CD8-positive, alpha-beta memory T cell (primary cell): ENCODE measurements around the gene SCAI. TPM values are rescaled to one million over a fixed set of nuclear protein-coding genes. Genes with fewer than 3 reads are reported as not detected.

Source experiments
- CTCF ChIA-PET: fragments of 350-600 bp; sonication (Branson Sonifier 250); formaldehyde crosslinking; loops from one replicate; lab custom pipeline; 2021; ENCODE audit warnings: antibody characterized with exemption; lab: Charles Lee
- POLR2A ChIA-PET: fragments of 350-600 bp; sonication (Branson Sonifier 250); formaldehyde crosslinking; loops from one replicate; lab custom pipeline; 2021; ENCODE audit warnings: antibody characterized with exemption; lab: Charles Lee
- DNase-seq, 5 donors: peaks; one replicate each; pipeline versions ENCODE4 v3.0.0 to v3.0.0-alpha.2; 2020 to 2022; ENCODE audit warnings: mixed read lengths in 1 of 5
- H3K27ac ChIP-seq: one replicate; pipeline ENCODE4 v1.7.0; 2013; ENCODE audit warnings: low read depth, mild to moderate bottlenecking, low read length, moderate library complexity
- H3K27me3 ChIP-seq: 2 replicates; pipeline ENCODE4 v1.7.0; 2013; ENCODE audit warnings: low read length, mild to moderate bottlenecking; ENCODE audit not compliant: insufficient read depth, poor library complexity, severe bottlenecking
- H3K36me3 ChIP-seq: 2 replicates; pipeline ENCODE4 v1.7.0; 2013; ENCODE audit warnings: mild to moderate bottlenecking, low read length, moderate library complexity; ENCODE audit not compliant: insufficient read depth
- H3K4me1 ChIP-seq: 2 replicates; pipeline ENCODE4 v1.7.0; 2013; ENCODE audit warnings: mild to moderate bottlenecking, low read length, moderate library complexity; ENCODE audit not compliant: insufficient read depth
- H3K4me3 ChIP-seq: 2 replicates; pipeline ENCODE4 v1.7.0; 2013; ENCODE audit warnings: mild to moderate bottlenecking, low read length
- H3K9me3 ChIP-seq: 2 replicates; pipeline ENCODE4 v1.7.0; 2013; ENCODE audit warnings: mild to moderate bottlenecking, low read length
- H3K27ac Mint-ChIP-seq, 8 donors: one replicate each; pipeline ENCODE4 v1.8.0; 2020 to 2021; ENCODE audit warnings: mixed read lengths in 8 of 8, mild to moderate bottlenecking in 6 of 8, inconsistent platforms in 3 of 8, moderate library complexity in 3 of 8
- H3K27me3 Mint-ChIP-seq, 2 donors: one replicate each; pipeline ENCODE4 v1.8.0; 2020 to 2021; ENCODE audit warnings: mixed read lengths in 2 of 2, mild to moderate bottlenecking in 1 of 2, moderate library complexity in 1 of 2
- H3K36me3 Mint-ChIP-seq, 3 donors: one replicate each; pipeline ENCODE4 v1.8.0; 2020 to 2021; ENCODE audit warnings: mixed read lengths in 3 of 3, inconsistent platforms in 1 of 3, mild to moderate bottlenecking in 1 of 3
- H3K4me1 Mint-ChIP-seq, 3 donors: one replicate each; pipeline ENCODE4 v1.8.0; 2020 to 2021; ENCODE audit warnings: mixed read lengths in 3 of 3, inconsistent platforms in 1 of 3, mild to moderate bottlenecking in 1 of 3
- H3K4me3 Mint-ChIP-seq, 7 donors: one replicate each; pipeline ENCODE4 v1.8.0; 2020 to 2021; ENCODE audit warnings: mixed read lengths in 7 of 7, mild to moderate bottlenecking in 6 of 7, moderate library complexity in 4 of 7, inconsistent platforms in 2 of 7
- H3K9me3 Mint-ChIP-seq, 5 donors: one replicate each; pipeline ENCODE4 v1.8.0; 2020 to 2022; ENCODE audit warnings: mixed read lengths in 5 of 5, mild to moderate bottlenecking in 3 of 5, moderate library complexity in 2 of 5, inconsistent platforms in 1 of 5
- polyA plus RNA-seq: library from polyadenylated mRNA; unstranded; fragments of 300-500 nt; fragmentation: Illumina TruSeq; gene quantifications from one replicate; pipeline ENCODE4 v1.2.3, GENCODE V29; 2021
- total RNA-seq, 2 experiments: library from RNA; stranded (reverse); gene quantifications; one replicate each; pipeline ENCODE4 v1.2.3, GENCODE V29; 2021

The SCAI gene
- total and polyA plus RNA-seq, 3 experiments from 2014 or later = 0.72 to 8.5 (median 8.3) TPM

DNA sequence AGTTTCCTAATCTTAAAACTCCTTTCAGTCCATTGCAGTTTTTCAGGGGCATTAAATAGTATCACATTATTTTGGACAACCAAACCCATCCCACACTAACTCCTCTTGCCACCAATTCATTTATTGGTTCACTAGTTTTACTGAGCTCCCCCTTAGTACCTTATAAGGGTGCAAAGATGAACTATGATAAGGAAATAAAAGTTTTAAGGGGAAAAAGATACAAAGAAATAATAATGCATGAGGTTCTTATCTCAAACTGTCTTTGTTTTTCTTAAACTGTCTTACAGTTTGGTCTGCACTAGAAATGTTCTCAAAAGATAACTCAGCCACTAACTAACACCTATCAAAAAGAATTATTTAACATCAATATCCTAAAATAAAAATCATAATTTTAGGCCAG is 8.4 kb downstream of the SCAI start:
- Histone ChIP-seq H3K36me3 (peaks cover 4% of the 10 kb centered on the region), H3K27ac (no peak overlapping the region), H3K4me3 (no peak overlapping the region), H3K4me1 (no peaks in the 10 kb centered on the region), H3K27me3 (no peaks in the 10 kb centered on the region), H3K9me3 (no peaks in the 10 kb centered on the region)
- Mint-ChIP-seq H3K4me3 (no peak overlapping the region), H3K4me1 (peaks cover 16 to 40% (median 29%) of the 10 kb centered on the region in 3 donors), H3K27ac (no peak overlapping the region), H3K36me3 (peaks cover 5 to 17% (median 10%) of the 10 kb centered on the region in 3 donors), H3K27me3 (no peaks in the 10 kb centered on the region), H3K9me3 (peaks cover 0 to 10% (median 0%) of the 10 kb centered on the region in 5 donors)
- CTCF ChIA-PET = no interaction called here
- DNase-seq = no peak
- POLR2A ChIA-PET = no interaction called here

DNA sequence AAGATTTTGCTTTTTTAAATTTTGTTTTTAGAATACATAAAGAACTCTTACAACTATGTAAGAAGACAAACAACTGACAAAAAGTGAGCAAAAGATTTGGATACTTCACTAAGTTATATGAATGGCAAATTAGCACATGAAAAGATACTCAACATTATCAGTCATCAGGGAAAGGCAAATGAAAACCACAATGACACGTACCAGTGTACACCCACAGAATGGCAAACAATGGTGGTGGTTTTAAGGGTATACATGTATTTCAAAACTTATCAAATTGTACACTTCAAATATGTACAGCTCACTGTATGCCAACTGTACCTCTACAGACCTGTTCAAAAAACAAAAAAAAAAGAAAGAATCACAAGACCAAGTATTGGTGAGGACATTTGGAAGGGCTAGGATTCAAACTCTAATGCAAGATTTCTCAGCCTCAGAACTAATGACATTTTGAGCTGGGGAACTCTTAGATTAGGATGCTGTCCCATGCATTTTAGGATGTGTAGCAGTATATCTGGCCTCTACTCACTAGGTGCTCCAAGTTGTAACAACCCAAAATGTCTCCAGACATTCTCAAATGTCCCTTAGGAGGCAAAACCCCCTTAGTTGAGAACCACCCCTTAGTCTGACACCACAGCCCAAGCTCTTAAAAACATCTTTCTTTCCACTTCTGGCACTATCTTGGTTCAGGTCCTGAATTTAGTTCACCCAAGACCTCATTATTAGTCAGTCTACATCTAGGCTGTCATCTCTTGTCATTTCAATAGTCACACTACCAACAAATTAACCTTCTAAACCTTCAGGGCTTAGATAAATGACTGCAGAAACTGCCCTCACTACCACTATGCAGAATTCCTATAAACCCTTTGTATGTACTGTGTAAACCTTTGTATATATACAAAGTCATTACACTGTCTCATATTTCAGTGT is 9.7 kb downstream of the SCAI start:
- Histone ChIP-seq H3K27me3 (no peaks in the 10 kb centered on the region), H3K4me1 (no peaks in the 10 kb centered on the region), H3K4me3 (no peak overlapping the region), H3K27ac (no peak overlapping the region), H3K36me3 (no peaks in the 10 kb centered on the region), H3K9me3 (no peaks in the 10 kb centered on the region)
- no peaks in the 10 kb centered on the region for H3K27me3 Mint-ChIP-seq
- H3K27ac Mint-ChIP-seq = peak overlapping the region in 2 of 8 donors; percentile 0 to 28
- CTCF ChIA-PET = no interaction called here
- peaks cover 10 to 27% (median 19%) of the 10 kb centered on the region in 3 donors for H3K4me1 Mint-ChIP-seq
- POLR2A ChIA-PET = interaction anchor here (0.7 kb wide), 1 partner anchor 180 kb away, joined by 3 read pairs; no protein-coding TSS in a partner anchor
- peaks cover 0 to 10% (median 0%) of the 10 kb centered on the region in 5 donors for H3K9me3 Mint-ChIP-seq
- H3K36me3 Mint-ChIP-seq = peaks cover 5 to 10% (median 9%) of the 10 kb centered on the region in 3 donors
- no peak for DNase-seq
- no peak overlapping the region for H3K4me3 Mint-ChIP-seq

GRCh38 chr9:125131778-125132177 is 11.6 kb downstream of the SCAI start:
- Mint-ChIP-seq H3K4me1 (peaks cover 12 to 32% (median 20%) of the 10 kb centered on the region in 3 donors), H3K27me3 (no peaks in the 10 kb centered on the region), H3K27ac (no peak overlapping the region), H3K36me3 (peaks cover 3 to 10% (median 8%) of the 10 kb centered on the region in 3 donors), H3K4me3 (no peak overlapping the region), H3K9me3 (peaks cover 0 to 10% (median 0%) of the 10 kb centered on the region in 5 donors)
- Histone ChIP-seq H3K4me3 (no peak overlapping the region), H3K9me3 (no peaks in the 10 kb centered on the region), H3K4me1 (peaks cover 8% of the 10 kb centered on the region), H3K27ac (no peak overlapping the region), H3K27me3 (no peaks in the 10 kb centered on the region), H3K36me3 (no peaks in the 10 kb centered on the region)
- ChIA-PET CTCF (no interaction called here), POLR2A (no interaction called here)
- no peak for DNase-seq

DNA sequence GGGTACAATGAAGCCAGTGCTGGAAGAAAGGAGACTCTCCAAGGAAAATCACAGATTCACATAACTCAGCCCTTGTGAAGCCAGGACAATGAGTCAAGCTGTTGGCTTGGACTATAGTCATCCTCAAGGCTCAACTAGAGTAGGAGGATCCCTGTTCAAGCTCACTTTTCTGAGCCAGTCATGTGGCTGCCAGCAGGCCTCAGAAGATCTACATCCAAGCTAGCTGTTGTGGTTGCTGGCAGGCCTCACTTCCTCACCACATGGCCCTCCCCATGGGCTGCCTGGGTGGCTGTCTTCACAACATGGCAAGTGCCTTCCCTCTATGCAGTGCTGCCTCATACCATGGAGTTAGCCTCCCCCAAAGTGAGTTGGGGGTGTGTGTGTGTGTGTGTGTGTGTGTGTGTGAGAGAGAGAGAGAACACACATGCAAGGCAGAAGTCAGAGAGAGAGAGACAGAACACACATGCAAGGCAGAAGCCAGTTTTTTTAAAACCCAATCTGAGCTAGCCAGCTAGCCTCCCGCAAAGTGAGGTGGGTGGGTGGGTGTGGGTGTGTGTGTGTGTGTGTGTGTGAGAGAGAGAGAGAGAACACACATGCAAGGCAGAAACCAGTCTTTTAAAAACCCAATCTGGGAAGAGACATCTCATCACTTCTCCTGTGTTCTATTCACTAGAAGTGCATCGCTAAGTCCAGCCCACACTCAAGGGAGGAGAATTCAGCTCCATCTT is 17.1 kb downstream of the SCAI start:
- H3K9me3 ChIP-seq = no peaks in the 10 kb centered on the region
- Mint-ChIP-seq H3K4me3 (peak overlapping the region; percentile 59 to 84 (median 74)), H3K36me3 (peaks cover 0 to 3% (median 2%) of the 10 kb centered on the region in 3 donors), H3K27me3 (peaks cover 0 to 2% of the 10 kb centered on the region in 2 donors), H3K27ac (peak overlapping the region; percentile 87 to 100 (median 94)), H3K4me1 (peaks cover 21 to 38% (median 35%) of the 10 kb centered on the region in 3 donors), H3K9me3 (peaks cover 0 to 2% (median 0%) of the 10 kb centered on the region in 5 donors)
- POLR2A ChIA-PET = interaction anchor here (0.5 to 1.7 kb wide), 6 partner anchors 17 to 271 kb away, joined by 3 to 9 read pairs (median 5); partner anchors contain the start of genes HSPA5 and SCAI
- CTCF ChIA-PET = interaction anchor here (0.5 to 3.8 kb wide), 4 partner anchors 12 to 352 kb away, joined by 3 to 21 read pairs (median 3); partner anchors contain the start of gene SCAI
- DNase-seq = peak; percentile 64 to 90 (median 81)
- H3K4me1 ChIP-seq = peaks cover 30% of the 10 kb centered on the region
- peak overlapping the region; percentile 29 for H3K4me3 ChIP-seq
- no peaks in the 10 kb centered on the region for H3K36me3 ChIP-seq
- H3K27ac ChIP-seq = no peak overlapping the region
- H3K27me3 ChIP-seq = no peaks in the 10 kb centered on the region

DNA sequence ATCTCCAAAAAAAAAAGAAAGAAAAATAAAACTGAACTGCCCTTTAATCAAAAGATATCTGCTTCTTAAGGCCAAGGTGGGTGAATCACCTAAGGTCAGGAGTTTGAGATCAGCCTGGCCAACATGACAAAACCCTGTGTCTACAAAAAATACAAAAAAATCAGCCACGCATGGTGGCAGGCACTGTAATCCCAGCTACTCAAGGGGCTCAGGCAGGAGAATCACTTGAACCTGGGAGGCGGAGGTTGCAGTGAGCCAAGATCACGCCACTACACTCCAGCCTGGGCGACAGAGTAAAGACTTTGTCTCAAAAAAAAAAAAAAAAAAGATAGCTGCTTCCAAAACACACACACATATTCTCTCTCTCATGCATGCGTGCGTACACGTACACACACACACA is 17.8 kb downstream of the SCAI start:
- Histone ChIP-seq H3K27ac (no peak overlapping the region), H3K9me3 (no peaks in the 10 kb centered on the region), H3K27me3 (no peaks in the 10 kb centered on the region), H3K36me3 (no peaks in the 10 kb centered on the region), H3K4me1 (peaks cover 33% of the 10 kb centered on the region), H3K4me3 (no peak overlapping the region)
- H3K4me1 Mint-ChIP-seq = peaks cover 27 to 45% (median 39%) of the 10 kb centered on the region in 3 donors
- POLR2A ChIA-PET = interaction anchor here (0.6 to 1.7 kb wide), 6 partner anchors 18 to 711 kb away, joined by 3 to 9 read pairs (median 4); partner anchors contain the start of genes HSPA5 and SCAI
- H3K4me3 Mint-ChIP-seq = peak overlapping the region in 3 of 7 donors; percentile 59 to 84 (median 84)
- H3K36me3 Mint-ChIP-seq = peaks cover 0 to 3% (median 2%) of the 10 kb centered on the region in 3 donors
- H3K27me3 Mint-ChIP-seq = peaks cover 0 to 2% of the 10 kb centered on the region in 2 donors
- no peak for DNase-seq
- peaks cover 0 to 2% (median 0%) of the 10 kb centered on the region in 5 donors for H3K9me3 Mint-ChIP-seq
- CTCF ChIA-PET = interaction anchor here (0.5 to 3.8 kb wide), 4 partner anchors 11 to 351 kb away, joined by 3 to 21 read pairs (median 3); partner anchors contain the start of gene SCAI
- H3K27ac Mint-ChIP-seq = peak overlapping the region; percentile 87 to 100 (median 94)

DNA sequence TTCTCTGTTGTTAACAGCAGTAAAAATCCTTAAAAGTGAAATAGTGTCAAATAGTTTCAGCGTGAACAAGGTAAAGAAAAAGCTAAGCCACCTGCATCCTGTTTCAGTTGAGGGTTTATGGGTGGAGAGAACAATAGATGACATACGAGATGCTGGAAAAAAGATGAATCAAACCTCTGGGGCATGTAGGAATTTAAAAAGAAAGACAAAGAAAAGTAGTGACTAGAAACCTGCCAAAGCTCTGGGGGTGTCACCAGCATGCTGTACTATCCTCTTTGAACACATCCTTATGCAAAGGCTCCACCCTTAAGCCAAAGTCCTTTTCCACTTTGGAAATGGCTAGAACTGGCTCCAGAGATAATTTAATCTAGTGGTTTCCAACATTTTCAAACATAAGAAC is 22.2 kb downstream of the SCAI start:
- Mint-ChIP-seq H3K9me3 (peaks cover 0 to under 1% (median 0%) of the 10 kb centered on the region in 5 donors), H3K27ac (no peak overlapping the region), H3K4me3 (no peak overlapping the region), H3K36me3 (peaks cover 0 to 6% (median 4%) of the 10 kb centered on the region in 3 donors), H3K27me3 (peaks cover 0 to under 1% of the 10 kb centered on the region in 2 donors), H3K4me1 (peaks cover 19 to 40% (median 27%) of the 10 kb centered on the region in 3 donors)
- Histone ChIP-seq H3K4me3 (no peak overlapping the region), H3K27ac (no peak overlapping the region), H3K36me3 (no peaks in the 10 kb centered on the region), H3K4me1 (peaks cover 30% of the 10 kb centered on the region), H3K9me3 (no peaks in the 10 kb centered on the region), H3K27me3 (no peaks in the 10 kb centered on the region)
- ChIA-PET POLR2A (no interaction called here), CTCF (no interaction called here)
- no peak for DNase-seq

DNA sequence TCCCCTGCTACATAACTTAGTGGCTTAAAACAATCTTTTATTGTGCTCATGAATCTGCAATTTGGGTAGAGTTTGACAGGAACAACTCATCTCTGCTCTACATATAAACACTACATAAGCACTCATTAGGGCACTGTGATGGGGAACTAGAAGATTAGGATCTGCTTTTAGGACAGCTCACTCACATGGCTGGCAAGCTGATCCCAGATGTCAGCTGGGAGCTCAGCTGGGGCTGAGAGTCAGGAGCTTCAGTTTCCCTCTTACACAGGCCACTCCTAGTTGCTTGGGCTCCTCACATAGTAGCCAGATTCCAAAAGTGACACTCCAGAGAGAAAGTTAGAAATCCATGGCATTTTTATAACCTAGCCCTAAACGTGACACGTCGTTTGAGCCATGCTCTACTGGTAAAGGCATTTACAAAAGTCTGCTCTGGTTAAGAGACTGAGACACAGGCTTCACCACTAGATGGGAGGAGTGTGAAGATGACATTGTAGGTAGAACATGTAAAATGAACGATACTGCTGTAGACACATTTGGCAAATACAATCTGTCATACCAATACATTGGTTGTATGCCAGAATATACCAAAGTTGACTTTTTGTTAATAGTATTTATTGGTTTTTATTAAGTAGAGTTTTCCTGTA is 23.6 kb downstream of the SCAI start:
- H3K27me3 Mint-ChIP-seq = no peaks in the 10 kb centered on the region
- no peak overlapping the region for H3K4me3 Mint-ChIP-seq
- ChIA-PET POLR2A (no interaction called here), CTCF (no interaction called here)
- H3K4me1 Mint-ChIP-seq = peaks cover 11 to 30% (median 17%) of the 10 kb centered on the region in 3 donors
- H3K9me3 Mint-ChIP-seq = no peaks in the 10 kb centered on the region
- H3K27ac Mint-ChIP-seq = no peak overlapping the region
- H3K4me1 ChIP-seq = peaks cover 17% of the 10 kb centered on the region
- H3K27me3 ChIP-seq = no peaks in the 10 kb centered on the region
- no peak overlapping the region for H3K4me3 ChIP-seq
- no peaks in the 10 kb centered on the region for H3K9me3 ChIP-seq
- DNase-seq = peak in 1 of 5 donors; percentile 37
- peaks cover 0 to 6% (median 4%) of the 10 kb centered on the region in 3 donors for H3K36me3 Mint-ChIP-seq
- H3K36me3 ChIP-seq = no peaks in the 10 kb centered on the region
- H3K27ac ChIP-seq = no peak overlapping the region
